ENCODE measurements around the gene FUT7.

FUT7 gene

GRCh38 chr9:136983167-136983566, 48.7 kb downstream of the FUT7 start:
- DNase-seq (ENCODE audit: low read depth) = no peak
- TF ChIP-seq CTCF (conservative IDR thresholded peaks at IDR 0.05; ENCODE audit: control insufficient read depth, insufficient read depth, low read depth, low read length) = no peak
- no peak overlapping the region for H3K4me3 ChIP-seq (ENCODE audit: control insufficient read depth, low read depth, low read length)

- TF ChIP-seq CTCF (conservative IDR thresholded peaks at IDR 0.05; ENCODE audit: control insufficient read depth, insufficient read depth, low read depth, low read length) = no peak
- DNase-seq (ENCODE audit: low read depth) = no peak
- no peak within 1 kb of the TSS for H3K4me3 ChIP-seq (ENCODE audit: control insufficient read depth, low read depth, low read length)
Observed at GRCh38 chr9:136982232-136983051, 49.4 kb downstream of the FUT7 start, which contains the start of gene LCNL1. Gene LCNL1, plus strand, starts transcription at chr9:136982993. Its CDS starts 594 bp downstream, at chr9:136983587.

GRCh38 chr9:136981588-136982231, 50.2 kb downstream of the FUT7 start:
- no peak for TF ChIP-seq CTCF (conservative IDR thresholded peaks at IDR 0.05; ENCODE audit: control insufficient read depth, insufficient read depth, low read depth, low read length)
- H3K4me3 ChIP-seq (ENCODE audit: control insufficient read depth, low read depth, low read length) = no peak overlapping the region
- no peak for DNase-seq (ENCODE audit: low read depth)

GRCh38 chr9:136980669-136981478, 51.0 kb downstream of the FUT7 start:
- H3K4me3 ChIP-seq (ENCODE audit: control insufficient read depth, low read depth, low read length) = no peak overlapping the region
- DNase-seq (ENCODE audit: low read depth) = no peak
- TF ChIP-seq CTCF (conservative IDR thresholded peaks at IDR 0.05; ENCODE audit: control insufficient read depth, insufficient read depth, low read depth, low read length) = no peak

All from fibroblast of mammary gland (primary cell).